GM13976 (cell line): ENCODE measurements around the gene ZNF618.
A peak's percentile ranks its signal among the peaks of the same experiment; 100 is the strongest.

Source experiments
- DNase-seq: peaks from one replicate; pipeline ENCODE4 v3.0.0; 2012; ENCODE audit warnings: low spot score
- CTCF ChIP-seq: IDR thresholded peaks from 2 replicates; pipeline ENCODE4 v1.5.1; 2012; ENCODE audit warnings: borderline replicate concordance, mild to moderate bottlenecking; ENCODE audit not compliant: insufficient read depth; ENCODE audit errors: extremely low read depth, missing control alignments, control extremely low read depth
- in situ Hi-C: fragments of 300-500 bp; cut with MboI; formaldehyde crosslinking; loops from one replicate; pipeline ENCODE4 v1.12.0; 2022; ENCODE audit warnings: low sequenced_read_pairs, mixed read lengths, inconsistent platforms; ENCODE audit not compliant: unreplicated experiment

ZNF618 gene

GRCh38 chr9:114055894-114056293 is 179.8 kb downstream of the ZNF618 start:
- DNase-seq = peak; percentile 16
- TF ChIP-seq CTCF = no peak
- in situ Hi-C loops = no loop called here

GRCh38 chr9:114056527-114056926 is 180.4 kb downstream of the ZNF618 start:
- in situ Hi-C loops = no loop called here
- no peak for TF ChIP-seq CTCF

GRCh38 chr9:114057161-114057885 is 181.2 kb downstream of the ZNF618 start:
- no peak for TF ChIP-seq CTCF
- in situ Hi-C loops = no loop called here
- DNase-seq = no peak

More at GRCh38 chr9:114056527-114056926, 180.4 kb downstream of the ZNF618 start:
- peak; percentile 12 for DNase-seq

- TF ChIP-seq CTCF = no peak
- in situ Hi-C loops = no loop called here
- DNase-seq = no peak
Observed at GRCh38 chr9:114058688-114059046, 182.6 kb downstream of the ZNF618 start.

GRCh38 chr9:114059047-114059803 is 183.1 kb downstream of the ZNF618 start:
- TF ChIP-seq CTCF = no peak
- DNase-seq = no peak
- in situ Hi-C loops = no loop called here

- in situ Hi-C loops = no loop called here
- TF ChIP-seq CTCF = no peak
- DNase-seq = no peak
Observed at GRCh38 chr9:114060070-114060469, 184.0 kb downstream of the ZNF618 start.
